KMS-11 (cell line): Measurements from ENCODE around the gene CH25H.

Experiments
- H2AFZ ChIP-seq: fragments of 200-600 bp; sonication (generic); 2 replicates; pipeline ENCODE4 v1.6.1; 2016; ENCODE audit warnings: antibody characterized with exemption, mixed run types, low read depth
- H3K27ac ChIP-seq: fragments of 200-600 bp; sonication (generic); 2 replicates; pipeline ENCODE4 v1.6.1; 2016; ENCODE audit warnings: mild to moderate bottlenecking, mixed run types
- H3K27me3 ChIP-seq: fragments of 200-600 bp; sonication (generic); 2 replicates; pipeline ENCODE4 v1.6.1; 2017; ENCODE audit warnings: mild to moderate bottlenecking, low read depth, mixed run types, moderate library complexity; ENCODE audit not compliant: insufficient read depth
- H3K36me3 ChIP-seq: fragments of 200-600 bp; sonication (generic); 2 replicates; pipeline ENCODE4 v1.6.1; 2017; ENCODE audit warnings: mild to moderate bottlenecking, mixed run types; ENCODE audit not compliant: insufficient read depth
- H3K4me1 ChIP-seq: fragments of 200-600 bp; sonication (generic); 2 replicates; pipeline ENCODE4 v1.6.1; 2016; ENCODE audit warnings: mild to moderate bottlenecking, low read depth, mixed run types; ENCODE audit not compliant: poor library complexity, severe bottlenecking
- H3K4me2 ChIP-seq: fragments of 200-600 bp; sonication (generic); 2 replicates; pipeline ENCODE4 v1.7.0; 2016; ENCODE audit warnings: mild to moderate bottlenecking, mixed run types
- H3K4me3 ChIP-seq: fragments of 200-600 bp; sonication (generic); IDR thresholded peaks from 2 replicates; pipeline ENCODE4 v1.6.1; 2017; ENCODE audit warnings: low read depth, low read length, mixed read lengths; ENCODE audit not compliant: insufficient read depth
- H3K79me2 ChIP-seq: fragments of 200-600 bp; sonication (generic); 2 replicates; pipeline ENCODE4 v1.6.1; 2016; ENCODE audit warnings: low read depth, mixed run types; ENCODE audit not compliant: insufficient read depth
- H3K9ac ChIP-seq: fragments of 200-600 bp; sonication (generic); 2 replicates; pipeline ENCODE4 v1.6.1; 2016; ENCODE audit warnings: mild to moderate bottlenecking, mixed run types
- H4K20me1 ChIP-seq: fragments of 200-600 bp; sonication (generic); 2 replicates; pipeline ENCODE4 v1.6.1; 2016; ENCODE audit warnings: mild to moderate bottlenecking, mixed run types; ENCODE audit not compliant: insufficient read depth
- CTCF ChIP-seq: fragments of 200-600 bp; sonication (generic); conservative IDR thresholded peaks from 2 replicates; pipeline ENCODE4 v1.6.1; 2017; ENCODE audit warnings: low read depth, mild to moderate bottlenecking, antibody characterized with exemption, low read length, moderate library complexity, mixed read lengths

CH25H gene

GRCh38 chr10:89156161-89156835, 50.8 kb downstream of the CH25H start:
- H3K27ac ChIP-seq, result no peak overlapping the region
- no peaks in the 10 kb centered on the region for H3K36me3 ChIP-seq
- H3K4me3 ChIP-seq, result no peak overlapping the region
- H3K4me1 ChIP-seq, result peaks cover 10% of the 10 kb centered on the region
- TF ChIP-seq CTCF, result no peak
- H3K27me3 ChIP-seq, result no peaks in the 10 kb centered on the region
- no peak overlapping the region for H3K9ac ChIP-seq
- H3K79me2 ChIP-seq, result no peaks in the 10 kb centered on the region
- no peaks in the 10 kb centered on the region for H4K20me1 ChIP-seq
- no peak overlapping the region for H3K4me2 ChIP-seq
- no peak overlapping the region for H2AFZ ChIP-seq
